Naive B cell (primary cell): Measurements from ENCODE around the gene CACNA1B. TPM values are rescaled to one million over a fixed set of nuclear protein-coding genes. Genes with fewer than 3 reads are reported as not detected.
A peak's percentile ranks its signal among the peaks of the same experiment; 100 is the strongest.

Source experiments
- ATAC-seq, 2 donors: fragments of 150-1000 bp; cut with Tn5 transposase; 2 replicates each; pipeline ENCODE4 v1.10.0; 2021; ENCODE audit warnings: low read depth in 2 of 2, mild to moderate bottlenecking in 2 of 2, moderate library complexity in 2 of 2
- DNase-seq: peaks from one replicate; pipeline ENCODE4 v3.0.0; 2022
- H3K27ac Mint-ChIP-seq, 6 donors: one replicate each; pipeline ENCODE4 v1.8.0; 2020 to 2022; ENCODE audit warnings: mild to moderate bottlenecking in 6 of 6, mixed read lengths in 6 of 6, moderate library complexity in 5 of 6, inconsistent platforms in 2 of 6
- H3K27me3 Mint-ChIP-seq, 3 donors: one replicate each; pipeline ENCODE4 v1.8.0; 2021 to 2022; ENCODE audit warnings: mixed read lengths in 3 of 3, mild to moderate bottlenecking in 1 of 3
- H3K36me3 Mint-ChIP-seq, 2 donors: one replicate each; pipeline ENCODE4 v1.8.0; 2020 to 2022; ENCODE audit warnings: mixed read lengths in 2 of 2, inconsistent platforms in 1 of 2, mild to moderate bottlenecking in 1 of 2
- H3K4me1 Mint-ChIP-seq, 3 donors: one replicate each; pipeline ENCODE4 v1.8.0; 2020 to 2022; ENCODE audit warnings: mixed read lengths in 3 of 3, inconsistent platforms in 1 of 3, mild to moderate bottlenecking in 1 of 3, moderate library complexity in 1 of 3
- H3K4me3 Mint-ChIP-seq, 8 donors: one replicate each; pipeline ENCODE4 v1.8.0; 2020 to 2022; ENCODE audit warnings: mild to moderate bottlenecking in 8 of 8, mixed read lengths in 8 of 8, moderate library complexity in 8 of 8, inconsistent platforms in 2 of 8
- H3K9me3 Mint-ChIP-seq, 7 donors: one replicate each; pipeline ENCODE4 v1.8.0; 2020 to 2022; ENCODE audit warnings: mixed read lengths in 7 of 7, mild to moderate bottlenecking in 5 of 7, inconsistent platforms in 2 of 7, moderate library complexity in 1 of 7
- polyA plus RNA-seq, 6 donors: library from polyadenylated mRNA; unstranded; fragments of 300-500 nt; fragmentation: Illumina TruSeq; gene quantifications; one replicate each; pipeline ENCODE4 v1.2.3, GENCODE V29; 2021; ENCODE audit warnings: low read depth in 6 of 6

CACNA1B gene
- polyA plus RNA-seq, 6 donors from 2014 or later: not detected

- ATAC-seq (no peak), DNase-seq (no peak)
- H3K36me3 Mint-ChIP-seq: no peaks in the 10 kb centered on the region
- peaks cover 14 to 41% (median 21%) of the 10 kb centered on the region in 3 donors for H3K27me3 Mint-ChIP-seq
- H3K9me3 Mint-ChIP-seq: no peaks in the 10 kb centered on the region
- H3K4me3 Mint-ChIP-seq: no peak overlapping the region
- no peaks in the 10 kb centered on the region for H3K4me1 Mint-ChIP-seq
- H3K27ac Mint-ChIP-seq: no peak overlapping the region
Observed at GRCh38 chr9:138069731-138070456, 192.3 kb downstream of the CACNA1B start.

GRCh38 chr9:138070815-138071214, 193.2 kb downstream of the CACNA1B start:
- H3K36me3 Mint-ChIP-seq: no peaks in the 10 kb centered on the region

GRCh38 chr9:138071292-138071691, 193.7 kb downstream of the CACNA1B start:
- Mint-ChIP-seq H3K4me3 (no peak overlapping the region), H3K27me3 (peaks cover 6 to 28% (median 23%) of the 10 kb centered on the region in 3 donors), H3K9me3 (no peaks in the 10 kb centered on the region), H3K4me1 (no peaks in the 10 kb centered on the region), H3K36me3 (no peaks in the 10 kb centered on the region), H3K27ac (no peak overlapping the region)
- DNase-seq: no peak
- ATAC-seq: no peak

More at GRCh38 chr9:138070815-138071214, 193.2 kb downstream of the CACNA1B start:
- H3K27ac Mint-ChIP-seq: no peak overlapping the region
- H3K9me3 Mint-ChIP-seq: no peaks in the 10 kb centered on the region
- peaks cover 9 to 32% (median 23%) of the 10 kb centered on the region in 3 donors for H3K27me3 Mint-ChIP-seq
- H3K4me1 Mint-ChIP-seq: no peaks in the 10 kb centered on the region
- ATAC-seq: no peak
- H3K4me3 Mint-ChIP-seq: no peak overlapping the region
- no peak for DNase-seq

- Mint-ChIP-seq H3K4me1 (no peaks in the 10 kb centered on the region), H3K9me3 (no peaks in the 10 kb centered on the region), H3K36me3 (no peaks in the 10 kb centered on the region), H3K27me3 (peaks cover 5 to 28% (median 22%) of the 10 kb centered on the region in 3 donors), H3K27ac (no peak overlapping the region), H3K4me3 (peak overlapping the region in 1 of 8 donors; percentile 47)
- ATAC-seq (no peak), DNase-seq (no peak)
Observed at GRCh38 chr9:138071731-138072130, 194.1 kb downstream of the CACNA1B start.

GRCh38 chr9:138072161-138072842, 194.7 kb downstream of the CACNA1B start:
- Mint-ChIP-seq H3K4me3 (peak overlapping the region in 1 of 8 donors; percentile 22), H3K27ac (peak overlapping the region in 1 of 6 donors; percentile 47), H3K4me1 (no peaks in the 10 kb centered on the region), H3K9me3 (peaks cover 0 to 1% (median 0%) of the 10 kb centered on the region in 7 donors), H3K27me3 (peaks cover 4 to 32% (median 20%) of the 10 kb centered on the region in 3 donors), H3K36me3 (no peaks in the 10 kb centered on the region)
- DNase-seq (no peak), ATAC-seq (no peak)

- Mint-ChIP-seq H3K4me1 (no peaks in the 10 kb centered on the region), H3K27me3 (peaks cover 8 to 38% (median 26%) of the 10 kb centered on the region in 3 donors), H3K27ac (no peak overlapping the region), H3K36me3 (no peaks in the 10 kb centered on the region), H3K4me3 (no peak overlapping the region), H3K9me3 (peaks cover 0 to 1% (median 0%) of the 10 kb centered on the region in 7 donors)
- no peak for ATAC-seq
- DNase-seq: no peak
Observed at GRCh38 chr9:138072897-138073296, 195.3 kb downstream of the CACNA1B start.

GRCh38 chr9:138073408-138073807, 195.8 kb downstream of the CACNA1B start:
- no peak overlapping the region for H3K4me3 Mint-ChIP-seq
- ATAC-seq: no peak
- peaks cover 12 to 42% (median 26%) of the 10 kb centered on the region in 3 donors for H3K27me3 Mint-ChIP-seq
- peaks cover 0 to 1% (median 0%) of the 10 kb centered on the region in 7 donors for H3K9me3 Mint-ChIP-seq
- no peaks in the 10 kb centered on the region for H3K36me3 Mint-ChIP-seq
- no peak for DNase-seq
- H3K27ac Mint-ChIP-seq: peak overlapping the region in 1 of 6 donors; percentile 76
- H3K4me1 Mint-ChIP-seq: no peaks in the 10 kb centered on the region

- DNase-seq (no peak), ATAC-seq (no peak)
- H3K27me3 Mint-ChIP-seq: peaks cover 16 to 46% (median 26%) of the 10 kb centered on the region in 3 donors
- H3K9me3 Mint-ChIP-seq: peaks cover 0 to 1% (median 0%) of the 10 kb centered on the region in 7 donors
- no peaks in the 10 kb centered on the region for H3K4me1 Mint-ChIP-seq
- H3K27ac Mint-ChIP-seq: no peak overlapping the region
- peaks cover 0 to under 1% of the 10 kb centered on the region in 2 donors for H3K36me3 Mint-ChIP-seq
- no peak overlapping the region for H3K4me3 Mint-ChIP-seq
Observed at GRCh38 chr9:138073808-138074207, 196.2 kb downstream of the CACNA1B start.

- peaks cover 0 to 5% of the 10 kb centered on the region in 2 donors for H3K36me3 Mint-ChIP-seq
- ATAC-seq: no peak
- H3K4me1 Mint-ChIP-seq: no peaks in the 10 kb centered on the region
- peaks cover 0 to 4% (median 0%) of the 10 kb centered on the region in 7 donors for H3K9me3 Mint-ChIP-seq
- H3K27me3 Mint-ChIP-seq: peaks cover 21 to 53% (median 26%) of the 10 kb centered on the region in 3 donors
- H3K27ac Mint-ChIP-seq: no peak overlapping the region
- no peak for DNase-seq
- H3K4me3 Mint-ChIP-seq: no peak overlapping the region
Observed at GRCh38 chr9:138074516-138074915, 196.9 kb downstream of the CACNA1B start.

- peaks cover 0 to 4% (median 0%) of the 10 kb centered on the region in 7 donors for H3K9me3 Mint-ChIP-seq
- H3K4me1 Mint-ChIP-seq: no peaks in the 10 kb centered on the region
- H3K36me3 Mint-ChIP-seq: peaks cover 0 to 5% of the 10 kb centered on the region in 2 donors
- ATAC-seq: no peak
- no peak for DNase-seq
- no peak overlapping the region for H3K4me3 Mint-ChIP-seq
- no peak overlapping the region for H3K27ac Mint-ChIP-seq
- H3K27me3 Mint-ChIP-seq: peaks cover 29 to 59% (median 30%) of the 10 kb centered on the region in 3 donors
Observed at GRCh38 chr9:138075496-138075895, 197.9 kb downstream of the CACNA1B start.

GRCh38 chr9:138075961-138076649, 198.5 kb downstream of the CACNA1B start:
- no peak for ATAC-seq
- no peak overlapping the region for H3K4me3 Mint-ChIP-seq
- peaks cover 0 to 4% (median 0%) of the 10 kb centered on the region in 7 donors for H3K9me3 Mint-ChIP-seq
- H3K27me3 Mint-ChIP-seq: peaks cover 27 to 59% (median 33%) of the 10 kb centered on the region in 3 donors
- peaks cover 0 to 5% of the 10 kb centered on the region in 2 donors for H3K36me3 Mint-ChIP-seq
- no peak overlapping the region for H3K27ac Mint-ChIP-seq
- no peaks in the 10 kb centered on the region for H3K4me1 Mint-ChIP-seq
- no peak for DNase-seq

- H3K9me3 Mint-ChIP-seq: peaks cover 0 to 4% (median 0%) of the 10 kb centered on the region in 7 donors
- H3K36me3 Mint-ChIP-seq: peaks cover 0 to 5% of the 10 kb centered on the region in 2 donors
- peaks cover 30 to 61% (median 38%) of the 10 kb centered on the region in 3 donors for H3K27me3 Mint-ChIP-seq
- H3K4me3 Mint-ChIP-seq: no peak overlapping the region
- no peak for DNase-seq
- no peak for ATAC-seq
- no peaks in the 10 kb centered on the region for H3K4me1 Mint-ChIP-seq
- H3K27ac Mint-ChIP-seq: no peak overlapping the region
Observed at GRCh38 chr9:138076650-138077009, 199.0 kb downstream of the CACNA1B start.

- H3K9me3 Mint-ChIP-seq: peaks cover 0 to 4% (median 0%) of the 10 kb centered on the region in 7 donors
- H3K27me3 Mint-ChIP-seq: peaks cover 32 to 56% (median 38%) of the 10 kb centered on the region in 3 donors
- DNase-seq (no peak), ATAC-seq (no peak)
- H3K4me1 Mint-ChIP-seq: no peaks in the 10 kb centered on the region
- peak overlapping the region in 1 of 8 donors; percentile 44 for H3K4me3 Mint-ChIP-seq
- peaks cover 0 to 5% of the 10 kb centered on the region in 2 donors for H3K36me3 Mint-ChIP-seq
- H3K27ac Mint-ChIP-seq: no peak overlapping the region
Observed at GRCh38 chr9:138077126-138077525, 199.5 kb downstream of the CACNA1B start.
